Endothelial cell of umbilical vein (primary cell): ENCODE results near the gene LILRA1.

Source experiments
- CTCF ChIP-seq, 2 donors: IDR thresholded peaks; 1 replicate in 1 of 2; 2 replicates in 1 of 2; pipeline ENCODE4 v1.5.1; 2011; ENCODE audit warnings: low read length in 2 of 2, mild to moderate bottlenecking in 2 of 2, moderate library complexity in 2 of 2, control low read depth in 1 of 2, inconsistent platforms in 1 of 2, low read depth in 1 of 2; ENCODE audit not compliant: insufficient read depth in 1 of 2; ENCODE audit errors: extremely low read depth in 1 of 2
- EZH2 ChIP-seq: IDR thresholded peaks from 2 replicates; pipeline ENCODE4 v1.6.1; 2012; ENCODE audit warnings: borderline replicate concordance, low read depth, mild to moderate bottlenecking, moderate library complexity, low read length, inconsistent platforms; ENCODE audit not compliant: severe bottlenecking
- MYC ChIP-seq: IDR thresholded peaks from one replicate; pipeline ENCODE4 v1.6.1; 2011; ENCODE audit warnings: mild to moderate bottlenecking, low read depth, low read length
- POLR2A ChIP-seq: IDR thresholded peaks from 2 replicates; pipeline ENCODE4 v1.6.1; 2012; ENCODE audit warnings: low read depth, mild to moderate bottlenecking, control low read depth, low read length

- TF ChIP-seq EZH2 (no peak), CTCF (IDR thresholded peaks at IDR 0.05; ENCODE audit: extremely low read depth in 1 of 2, insufficient read depth in 1 of 2, low read depth in 1 of 2, low read length in 2 of 2) (no peak), MYC (no peak), POLR2A (no peak)
These were observed 23.6 kb downstream of the LILRA1 start for GRCh38 chr19:54616821-54617560.
